Tibial nerve (tissue), 4 donors: ENCODE results near the gene CPEB3. TPM values are rescaled to one million over a fixed set of nuclear protein-coding genes. Genes with fewer than 3 reads are reported as not detected.

Experiments
- DNase-seq, 2 donors: peaks; one replicate each; pipeline ENCODE4 v3.0.0-alpha.2; 2019; ENCODE audit warnings: low spot score in 2 of 2
- H3K27ac ChIP-seq, 4 donors: fragments of 200-600 bp; sonication (generic) in 3 of 4; one replicate each; pipeline ENCODE4 v1.5.1; 2017 to 2019; ENCODE audit warnings: mild to moderate bottlenecking in 1 of 4
- H3K27me3 ChIP-seq, 2 donors: fragments of 200-600 bp; sonication (generic) in 1 of 2; one replicate each; pipeline versions ENCODE4 v1.5.1 to v1.6.0; 2017 to 2019
- H3K36me3 ChIP-seq, 3 donors: fragments of 200-600 bp; sonication (generic); one replicate each; pipeline ENCODE4 v1.5.1; 2018 to 2019
- H3K4me1 ChIP-seq, 4 donors: fragments of 200-600 bp; sonication (generic) in 3 of 4; one replicate each; pipeline ENCODE4 v1.5.1; 2017 to 2019
- H3K4me3 ChIP-seq, 4 donors: fragments of 200-600 bp; sonication (generic) in 3 of 4; one replicate each; pipeline ENCODE4 v1.5.1; 2017 to 2019; ENCODE audit warnings: mild to moderate bottlenecking in 1 of 4, moderate library complexity in 1 of 4
- H3K9me3 ChIP-seq, 4 donors: fragments of 200-600 bp; sonication (generic) in 3 of 4; one replicate each; pipeline ENCODE4 v1.5.1; 2017 to 2019
- CTCF ChIP-seq, 5 experiments: fragments of 200-600 bp in 3 of 5; fragments of 450-650 bp in 2 of 5; sonication (generic) in 3 of 5; IDR thresholded peaks; one replicate each; pipeline ENCODE4 v1.5.1; 2016 to 2019; ENCODE audit warnings: antibody characterized with exemption in 5 of 5, mild to moderate bottlenecking in 3 of 5, moderate library complexity in 2 of 5
- EP300 ChIP-seq, 2 donors: sonication (generic); formaldehyde crosslinking; IDR thresholded peaks; one replicate each; pipeline ENCODE4 v1.6.1; 2017; ENCODE audit warnings: antibody characterized with exemption in 2 of 2, mild to moderate bottlenecking in 1 of 2
- POLR2A ChIP-seq, 2 donors: fragments of 450-650 bp; IDR thresholded peaks; one replicate each; pipeline ENCODE4 v1.6.1; 2017; ENCODE audit warnings: antibody characterized with exemption in 2 of 2, mild to moderate bottlenecking in 2 of 2, moderate library complexity in 2 of 2
- WGBS, 2 donors: methylation state at CpG; one replicate each; pipeline ENCODE4 v1.1.5; 2018; 5-methylcytosine and 5-hydroxymethylcytosine counted together
- total RNA-seq, 4 donors: library from RNA; depleted of rRNA; stranded (reverse); fragments of >200 nt; gene quantifications; one replicate each; pipeline ENCODE4 v1.1.0, GENCODE V29; 2016

Gene CPEB3
- total RNA-seq, 4 donors from 2014 or later, result 6.7 to 11.4 (median 8.8) TPM

GRCh38 chr10:92062273-92062672, 228.6 kb downstream of the CPEB3 start:
- Histone ChIP-seq H3K27me3 (no peaks in the 10 kb centered on the region), H3K36me3 (peaks cover 0 to 5% (median 0%) of the 10 kb centered on the region in 3 donors), H3K9me3 (no peaks in the 10 kb centered on the region), H3K4me3 (no peak overlapping the region), H3K27ac (no peak overlapping the region), H3K4me1 (no peaks in the 10 kb centered on the region)
- 78 to 94% methylated on average over 1 of the region's 1 CpG for WGBS, 2 donors
- no peak for TF ChIP-seq POLR2A (IDR thresholded peaks at IDR 0.05)
- TF ChIP-seq EP300 (IDR thresholded peaks at IDR 0.05), result no peak
- TF ChIP-seq CTCF (IDR thresholded peaks at IDR 0.05), result no peak
- DNase-seq, result no peak

- Histone ChIP-seq H3K36me3 (peaks cover 0 to 32% (median 0%) of the 10 kb centered on the region in 3 donors), H3K4me1 (no peaks in the 10 kb centered on the region), H3K27ac (no peak overlapping the region), H3K4me3 (no peak overlapping the region), H3K9me3 (no peaks in the 10 kb centered on the region), H3K27me3 (no peaks in the 10 kb centered on the region)
- no peak for DNase-seq
- TF ChIP-seq EP300 (IDR thresholded peaks at IDR 0.05), result no peak
- no peak for TF ChIP-seq CTCF (IDR thresholded peaks at IDR 0.05)
Measured at GRCh38 chr10:92054807-92055206, 236.1 kb downstream of the CPEB3 start.

GRCh38 chr10:92052741-92053140, 238.1 kb downstream of the CPEB3 start:
- peaks cover 0 to 27% (median 0%) of the 10 kb centered on the region in 3 donors for H3K36me3 ChIP-seq
- no peak overlapping the region for H3K27ac ChIP-seq
- DNase-seq, result no peak
- no peak overlapping the region for H3K4me3 ChIP-seq
- WGBS, 2 donors, result 62 to 69% methylated on average over 5 of the region's 5 CpGs
- H3K27me3 ChIP-seq, result no peaks in the 10 kb centered on the region
- TF ChIP-seq POLR2A (IDR thresholded peaks at IDR 0.05) (no peak), CTCF (IDR thresholded peaks at IDR 0.05) (no peak), EP300 (IDR thresholded peaks at IDR 0.05) (no peak)
- H3K9me3 ChIP-seq, result no peaks in the 10 kb centered on the region
- H3K4me1 ChIP-seq, result no peaks in the 10 kb centered on the region

GRCh38 chr10:92052088-92052487, 238.8 kb downstream of the CPEB3 start:
- H3K4me1 ChIP-seq, result no peaks in the 10 kb centered on the region
- H3K27ac ChIP-seq, result no peak overlapping the region
- no peak overlapping the region for H3K4me3 ChIP-seq
- H3K36me3 ChIP-seq, result peaks cover 0 to 27% (median 0%) of the 10 kb centered on the region in 3 donors
- 80 to 82% methylated on average over 18 of the region's 18 CpGs for WGBS, 2 donors
- no peaks in the 10 kb centered on the region for H3K27me3 ChIP-seq
- DNase-seq, result no peak
- no peak for TF ChIP-seq EP300 (IDR thresholded peaks at IDR 0.05)
- no peak for TF ChIP-seq POLR2A (IDR thresholded peaks at IDR 0.05)
- TF ChIP-seq CTCF (IDR thresholded peaks at IDR 0.05), result no peak
- no peaks in the 10 kb centered on the region for H3K9me3 ChIP-seq

- no peak for TF ChIP-seq EP300 (IDR thresholded peaks at IDR 0.05)
- no peak for TF ChIP-seq CTCF (IDR thresholded peaks at IDR 0.05)
- TF ChIP-seq POLR2A (IDR thresholded peaks at IDR 0.05), result no peak
- no peaks in the 10 kb centered on the region for H3K4me1 ChIP-seq
- H3K9me3 ChIP-seq, result no peaks in the 10 kb centered on the region
- no peak overlapping the region for H3K27ac ChIP-seq
- peaks cover 0 to 9% (median 0%) of the 10 kb centered on the region in 3 donors for H3K36me3 ChIP-seq
- DNase-seq, result no peak
- peaks cover 0 to 9% of the 10 kb centered on the region in 2 donors for H3K27me3 ChIP-seq
- H3K4me3 ChIP-seq, result no peak overlapping the region
Measured at GRCh38 chr10:92047215-92047614, 243.7 kb downstream of the CPEB3 start.
